Osteocyte (in vitro differentiated cells): ENCODE data around the gene RCCD1. TPM values are rescaled to one million over a fixed set of nuclear protein-coding genes. Genes with fewer than 3 reads are reported as not detected.

Source experiments
- DNase-seq: peaks from one replicate; pipeline ENCODE4 v3.0.0; 2021; ENCODE audit warnings: mixed read lengths; ENCODE audit not compliant: unreplicated experiment; ENCODE audit errors: extremely low spot score
- H3K27ac Mint-ChIP-seq: one replicate; pipeline ENCODE4 v1.8.0; 2021; ENCODE audit warnings: mild to moderate bottlenecking, mixed read lengths; ENCODE audit not compliant: unreplicated experiment
- H3K27me3 Mint-ChIP-seq: one replicate; pipeline ENCODE4 v1.8.0; 2021; ENCODE audit warnings: mixed read lengths; ENCODE audit not compliant: unreplicated experiment
- H3K36me3 Mint-ChIP-seq: one replicate; pipeline ENCODE4 v1.8.0; 2021; ENCODE audit warnings: mixed read lengths; ENCODE audit not compliant: unreplicated experiment
- H3K4me1 Mint-ChIP-seq: one replicate; pipeline ENCODE4 v1.8.0; 2021; ENCODE audit warnings: mixed read lengths; ENCODE audit not compliant: unreplicated experiment
- H3K4me3 Mint-ChIP-seq: one replicate; pipeline ENCODE4 v1.8.0; 2021; ENCODE audit warnings: mild to moderate bottlenecking, moderate library complexity, mixed read lengths; ENCODE audit not compliant: unreplicated experiment
- H3K9me3 Mint-ChIP-seq: one replicate; pipeline ENCODE4 v1.8.0; 2021; ENCODE audit warnings: mixed read lengths; ENCODE audit not compliant: unreplicated experiment
- CTCF ChIP-seq: fragments of 200-600 bp; sonication (generic); IDR thresholded peaks from 2 replicates; pipeline ENCODE4 v1.5.0; 2021; ENCODE audit warnings: antibody characterized with exemption, mild to moderate bottlenecking, moderate library complexity
- total RNA-seq: library from RNA; stranded (reverse); gene quantifications from 2 replicates; pipeline ENCODE4 v1.2.1, GENCODE V29; 2021

Gene RCCD1
- total RNA-seq, 1 donor from 2014 or later: 12.0 TPM

- Mint-ChIP-seq H3K27ac (no peak overlapping the region), H3K4me3 (no peak overlapping the region), H3K4me1 (no peaks in the 10 kb centered on the region), H3K36me3 (peaks cover 12% of the 10 kb centered on the region), H3K9me3 (no peaks in the 10 kb centered on the region), H3K27me3 (no peaks in the 10 kb centered on the region)
- no peak for DNase-seq
- no peak for TF ChIP-seq CTCF
These were observed 17.4 kb downstream of the RCCD1 start for GRCh38 chr15:90972133-90972532.

- Mint-ChIP-seq H3K9me3 (no peaks in the 10 kb centered on the region), H3K36me3 (peaks cover 15% of the 10 kb centered on the region), H3K27me3 (no peaks in the 10 kb centered on the region), H3K4me3 (no peak overlapping the region), H3K4me1 (peaks cover 3% of the 10 kb centered on the region), H3K27ac (no peak overlapping the region)
- no peak for DNase-seq
- TF ChIP-seq CTCF: no peak
These were observed 19.5 kb downstream of the RCCD1 start for GRCh38 chr15:90974216-90974615.

DNA sequence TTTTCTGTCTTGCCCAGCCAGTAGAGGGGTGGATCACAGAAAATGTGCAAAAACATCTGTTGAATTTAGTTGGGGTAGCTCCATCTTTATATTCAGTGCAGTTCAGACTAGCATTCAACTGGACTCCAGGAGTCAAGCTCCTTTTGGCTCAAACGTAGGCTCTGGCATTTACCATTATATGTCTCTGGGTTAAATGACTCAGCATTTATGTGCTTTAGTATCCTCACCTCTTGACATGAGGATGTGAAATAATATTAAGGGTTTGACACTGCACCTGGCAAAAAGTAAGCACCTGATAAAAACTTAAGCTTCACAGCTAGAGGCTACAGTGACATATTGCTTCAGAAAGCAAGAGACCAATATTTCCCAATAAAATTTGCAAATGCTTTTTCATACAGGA is 24.9 kb downstream of the RCCD1 start:
- Mint-ChIP-seq H3K4me1 (peaks cover 6% of the 10 kb centered on the region), H3K27me3 (no peaks in the 10 kb centered on the region), H3K9me3 (no peaks in the 10 kb centered on the region), H3K27ac (no peak overlapping the region), H3K4me3 (no peak overlapping the region), H3K36me3 (peaks cover 15% of the 10 kb centered on the region)
- no peak for DNase-seq
- TF ChIP-seq CTCF: no peak

DNA sequence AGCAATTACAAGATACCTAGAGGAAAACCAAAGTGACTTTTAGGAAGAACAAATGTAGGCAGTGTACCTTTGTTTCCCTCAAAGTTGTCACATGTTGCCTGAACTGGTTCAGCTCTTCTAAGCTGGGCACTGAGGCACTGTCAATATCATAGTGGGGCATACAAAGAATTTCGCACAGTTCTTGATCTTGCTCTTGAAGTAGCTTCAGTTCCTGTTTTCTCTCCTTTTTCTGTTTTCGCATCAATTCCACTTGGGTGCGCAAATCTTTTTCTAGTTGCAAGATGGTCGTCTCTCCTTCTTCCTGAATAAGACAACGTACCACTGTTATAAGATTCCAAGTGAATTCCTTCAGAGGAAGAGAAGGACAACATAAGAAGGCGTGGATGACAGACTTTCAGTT is 27.0 kb downstream of the RCCD1 start:
- H3K4me3 Mint-ChIP-seq: no peak overlapping the region
- peaks cover 9% of the 10 kb centered on the region for H3K4me1 Mint-ChIP-seq
- H3K36me3 Mint-ChIP-seq: peaks cover 9% of the 10 kb centered on the region
- no peaks in the 10 kb centered on the region for H3K27me3 Mint-ChIP-seq
- DNase-seq: no peak
- TF ChIP-seq CTCF: no peak
- no peak overlapping the region for H3K27ac Mint-ChIP-seq
- no peaks in the 10 kb centered on the region for H3K9me3 Mint-ChIP-seq

GRCh38 chr15:90982135-90982534 is 27.5 kb downstream of the RCCD1 start:
- no peak for DNase-seq
- H3K27me3 Mint-ChIP-seq: no peaks in the 10 kb centered on the region
- peaks cover 9% of the 10 kb centered on the region for H3K36me3 Mint-ChIP-seq
- no peaks in the 10 kb centered on the region for H3K9me3 Mint-ChIP-seq
- H3K4me1 Mint-ChIP-seq: peaks cover 11% of the 10 kb centered on the region
- no peak overlapping the region for H3K4me3 Mint-ChIP-seq
- no peak for TF ChIP-seq CTCF
- no peak overlapping the region for H3K27ac Mint-ChIP-seq
